ENCODE results near the gene ABI3BP.
"Not testable (repeated sequence)": the region's sequence is repeated elsewhere in the genome, so short reads cannot be mapped to it uniquely, and the experiment has no call there.

The ABI3BP gene

DNA sequence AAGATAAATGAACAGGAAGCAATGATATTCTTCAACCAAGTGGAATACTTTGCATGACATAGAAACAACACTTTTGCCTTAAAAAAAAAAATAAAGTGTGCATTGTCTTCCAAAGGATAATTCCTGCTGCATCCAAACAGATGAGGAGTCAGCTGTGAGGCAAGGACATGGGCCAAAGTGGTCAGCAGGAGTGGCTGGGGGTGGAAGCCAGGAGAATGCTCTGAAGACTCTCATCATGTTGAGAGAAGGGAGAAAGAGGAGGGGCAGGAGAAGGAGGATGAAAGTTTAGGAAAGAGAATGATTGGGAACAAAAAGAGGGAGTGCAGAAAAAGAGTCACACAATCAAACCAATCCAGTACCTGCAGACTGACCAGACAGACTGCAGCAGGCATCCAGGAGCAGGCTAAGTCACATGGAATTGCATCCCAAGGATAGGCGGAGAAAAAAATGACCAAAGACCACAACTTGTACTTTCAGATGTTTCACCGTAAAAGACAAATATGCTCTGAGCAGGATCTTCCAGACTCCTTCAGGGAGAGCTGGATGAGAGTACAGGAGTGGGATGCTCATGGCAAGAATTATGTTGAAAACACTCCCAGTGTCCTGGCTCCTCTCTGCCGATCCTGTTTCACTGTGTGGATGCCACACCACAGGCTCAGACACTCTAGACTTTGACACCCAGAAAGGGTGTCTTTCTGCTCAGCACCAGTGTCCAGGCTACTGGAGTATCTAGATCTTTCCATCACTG, 11.9 kb downstream of the ABI3BP start:
- no peak for DNase-seq (ENCODE audit: low spot score)

DNA sequence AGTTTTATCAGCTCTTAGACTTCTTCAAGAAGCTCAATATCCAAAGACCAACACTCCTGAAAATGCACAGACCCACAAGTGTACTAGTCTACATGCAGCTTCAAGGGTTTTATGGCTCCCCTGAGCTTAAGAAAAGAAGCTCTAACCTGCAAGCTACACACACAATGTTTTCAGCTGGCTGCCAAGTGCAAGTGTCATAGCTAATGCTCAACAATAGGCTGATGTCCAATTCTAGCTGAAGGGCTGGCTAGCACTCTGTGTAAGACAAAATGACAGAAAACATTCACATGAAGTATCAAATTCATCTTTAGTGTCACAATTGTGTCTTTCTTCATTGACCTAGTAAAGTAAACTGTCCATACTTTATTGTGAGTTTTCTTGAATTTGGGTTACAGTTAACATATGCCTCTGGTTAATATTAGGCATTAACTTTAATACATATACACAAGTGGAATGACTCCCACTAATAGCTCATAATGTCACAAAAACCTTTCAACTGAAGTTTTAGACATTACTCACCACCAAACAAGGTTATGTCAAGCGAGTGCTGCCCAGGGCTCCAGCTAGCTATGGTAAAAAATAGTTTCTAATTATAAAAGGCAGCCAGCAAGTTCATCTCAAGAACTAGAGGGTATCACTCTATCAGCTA, 15.1 kb downstream of the ABI3BP start:
- DNase-seq (ENCODE audit: low spot score) = no peak

DNA sequence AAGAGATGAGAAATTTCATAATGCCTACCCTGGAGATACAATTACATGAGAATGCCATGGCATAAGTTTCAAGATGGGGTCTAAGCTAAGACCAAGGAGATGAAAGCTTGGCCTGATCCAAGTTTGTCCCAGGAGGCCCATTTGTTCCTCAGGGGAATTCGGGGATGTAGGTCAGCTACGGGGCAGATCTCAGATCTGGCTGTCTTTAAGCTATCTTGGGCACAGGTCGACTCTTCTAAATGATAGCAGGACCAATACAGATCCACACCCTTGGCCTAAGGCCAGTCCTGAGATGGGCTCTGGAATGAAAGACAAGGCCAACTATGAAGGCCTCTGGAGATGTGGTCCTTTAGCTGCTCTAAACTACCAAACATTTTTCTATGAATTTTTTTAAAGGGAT, 16.6 kb downstream of the ABI3BP start:
- DNase-seq (ENCODE audit: low spot score) = no peak

DNA sequence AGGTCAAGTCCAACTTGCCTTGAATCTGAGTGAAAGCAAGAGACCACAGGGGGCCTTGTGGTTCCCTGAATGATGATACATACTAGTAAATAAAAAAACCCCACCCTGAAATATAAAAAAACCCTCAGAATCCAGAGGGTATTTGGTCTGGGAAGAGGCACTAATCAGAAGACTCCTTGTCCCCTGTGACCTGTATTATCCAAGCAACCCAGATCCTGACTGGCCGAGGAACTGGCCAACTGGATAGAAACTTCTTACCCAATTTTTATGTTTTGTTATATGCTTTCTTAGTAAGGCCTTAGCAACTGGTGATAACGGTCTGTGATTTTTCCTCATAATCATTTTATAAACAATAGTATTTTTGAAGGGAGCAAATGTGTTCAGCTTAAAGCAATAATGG, 17.5 kb downstream of the ABI3BP start:
- DNase-seq (ENCODE audit: low spot score) = no peak

DNA sequence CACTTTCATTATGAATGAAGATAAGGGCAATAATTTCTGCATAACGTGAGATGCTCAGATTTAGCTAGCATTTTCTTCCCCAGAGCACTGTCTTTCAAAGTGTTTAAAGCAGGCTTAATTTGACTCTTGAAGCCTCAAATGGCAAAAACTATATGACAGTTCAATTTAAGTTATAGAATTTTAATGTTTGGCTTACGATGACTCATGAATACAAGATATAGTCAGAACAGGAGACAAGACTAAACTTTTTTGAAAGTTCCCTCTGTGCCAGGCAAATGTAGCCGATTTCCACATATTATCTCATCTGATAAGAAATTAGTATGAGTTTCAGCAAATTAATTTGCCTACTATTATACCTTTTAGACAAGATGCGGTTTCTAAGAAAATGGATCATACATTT, 19.6 kb downstream of the ABI3BP start:
- DNase-seq (ENCODE audit: low spot score) = no peak

DNA sequence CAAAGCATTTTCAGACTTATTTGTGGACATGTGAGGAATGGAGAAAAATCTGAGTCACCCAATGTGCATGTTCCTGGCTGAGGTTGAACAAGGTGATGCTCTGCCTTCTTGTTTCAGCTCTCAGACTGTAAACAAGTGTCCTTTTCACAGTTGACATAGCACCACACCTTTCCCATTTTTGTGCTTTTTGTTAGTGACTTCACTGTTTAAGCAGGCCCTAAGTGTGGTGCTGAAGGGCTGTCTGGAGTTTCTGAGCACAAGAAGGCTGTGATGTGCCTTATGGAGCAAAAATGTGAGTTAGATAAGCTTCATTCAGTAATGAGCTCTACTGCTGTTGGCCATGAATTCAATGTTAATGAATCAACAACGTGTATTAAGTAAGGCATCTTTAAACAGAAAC, 20.4 kb downstream of the ABI3BP start:
- DNase-seq (ENCODE audit: low spot score) = no peak

DNA sequence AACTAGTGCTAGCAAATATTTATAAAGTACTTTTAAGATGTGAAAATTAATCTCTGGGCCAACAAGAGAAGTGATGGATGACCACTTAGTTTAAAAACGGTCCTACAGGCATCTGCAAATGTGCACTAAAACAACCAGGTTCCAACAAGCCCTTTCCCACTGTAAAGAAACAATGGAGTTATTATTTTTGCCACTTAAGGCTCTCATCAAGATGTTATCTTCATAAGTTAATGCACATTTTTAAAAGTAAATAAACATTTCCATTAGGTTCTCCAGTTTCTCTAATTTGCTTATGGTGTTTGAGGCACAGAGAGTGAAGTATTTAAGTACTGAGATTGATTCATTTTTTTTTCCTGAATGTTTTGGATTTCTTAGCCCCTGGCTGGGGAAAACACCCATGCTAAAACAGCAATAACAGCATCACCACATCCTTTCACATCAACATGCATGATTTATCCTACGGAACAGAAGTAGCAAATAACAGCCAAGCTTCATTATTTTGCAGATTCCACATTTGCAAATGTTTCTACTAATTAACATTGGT, 20.8 kb downstream of the ABI3BP start:
- no peak for DNase-seq (ENCODE audit: low spot score)

DNA sequence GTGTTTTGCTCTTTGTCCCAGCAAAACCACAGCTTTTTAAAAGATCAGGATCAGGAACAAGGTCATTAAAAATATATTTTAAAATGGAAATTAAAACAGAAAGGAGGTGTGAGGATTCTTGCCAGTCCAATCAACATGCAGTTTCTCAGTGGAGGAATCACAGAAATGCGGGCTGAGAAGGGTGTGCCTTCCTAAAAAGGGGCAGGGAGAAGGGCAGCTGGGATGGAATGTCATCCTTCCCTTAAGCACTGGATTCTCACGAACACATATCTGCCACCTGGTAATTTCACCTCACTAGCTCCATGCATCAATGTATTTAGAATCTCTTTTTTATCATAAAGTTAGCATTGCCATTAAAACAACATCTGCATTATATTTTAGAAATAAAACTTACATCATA, 21.4 kb downstream of the ABI3BP start:
- peak; percentile 14 for DNase-seq (ENCODE audit: low spot score)

DNA sequence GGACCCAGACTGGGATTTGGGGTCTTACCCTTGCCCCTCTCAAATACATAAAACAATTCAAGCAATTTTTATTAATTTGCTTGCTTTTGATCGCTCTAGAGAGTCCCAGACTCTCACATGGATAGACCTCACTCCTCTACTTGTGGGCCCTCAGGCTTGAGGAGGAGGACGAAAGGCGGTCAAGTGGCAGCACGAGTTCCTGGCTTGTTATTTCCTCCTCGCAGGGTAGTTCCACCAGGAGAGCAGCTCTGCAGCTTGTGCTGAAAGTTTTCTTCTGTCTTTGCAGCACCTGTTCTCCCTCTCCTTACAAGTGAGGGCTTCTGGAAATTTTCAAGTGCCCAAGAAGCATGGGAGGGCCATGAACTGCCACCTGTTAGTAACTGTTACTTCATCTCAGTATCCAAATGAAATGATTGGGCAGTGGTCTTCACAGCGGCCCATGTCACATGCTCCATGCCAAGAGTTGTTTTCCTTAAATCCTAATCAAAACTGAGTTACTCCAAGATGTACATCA, 22.7 kb downstream of the ABI3BP start:
- DNase-seq (ENCODE audit: low spot score) = no peak

DNA sequence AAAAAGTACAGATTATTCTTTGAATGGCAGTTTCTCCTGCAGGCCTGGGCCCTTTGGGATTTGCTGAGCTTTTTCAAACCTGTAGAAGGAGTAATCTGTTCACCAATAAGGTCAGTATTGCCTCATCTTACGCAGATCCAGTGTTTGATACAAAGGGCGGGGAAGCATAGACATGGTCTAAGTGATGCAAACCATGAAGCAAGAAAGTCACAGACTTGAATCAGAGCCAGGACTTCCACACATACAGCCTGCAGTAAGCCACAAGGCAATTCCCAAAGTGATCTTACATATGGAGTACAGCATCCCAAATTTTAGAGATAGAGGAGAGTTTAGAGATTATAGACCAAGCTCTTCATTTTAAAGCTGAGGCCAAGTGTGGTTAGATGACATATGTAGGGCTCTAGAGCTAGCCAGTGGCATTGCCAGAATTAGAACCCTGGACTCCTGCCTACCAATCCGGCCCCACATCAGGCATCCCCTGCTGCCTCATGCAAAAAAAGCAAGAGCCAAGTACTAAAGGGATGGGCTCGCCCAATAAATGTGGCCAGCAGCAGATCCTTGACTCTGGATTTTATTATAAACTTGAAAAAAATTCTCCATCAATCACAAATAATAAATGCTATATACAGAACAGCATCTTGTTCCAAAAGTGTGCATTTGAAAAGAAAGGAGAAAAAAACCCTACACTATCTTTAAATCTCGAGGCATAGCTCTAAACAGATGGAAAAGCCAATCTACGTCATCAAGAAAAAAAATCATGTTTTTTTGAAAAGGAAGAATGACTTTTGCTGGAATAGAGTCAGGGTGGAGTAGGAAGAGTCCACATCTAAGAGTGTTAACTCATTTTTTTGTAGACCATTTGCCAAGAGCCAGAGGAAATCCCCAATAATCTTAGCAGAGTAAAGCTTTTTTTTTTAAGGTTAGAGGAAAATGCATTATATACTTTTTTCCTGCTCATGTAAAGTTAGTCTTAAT, 24.0 kb downstream of the ABI3BP start:
- no peak for DNase-seq (ENCODE audit: low spot score)

DNA sequence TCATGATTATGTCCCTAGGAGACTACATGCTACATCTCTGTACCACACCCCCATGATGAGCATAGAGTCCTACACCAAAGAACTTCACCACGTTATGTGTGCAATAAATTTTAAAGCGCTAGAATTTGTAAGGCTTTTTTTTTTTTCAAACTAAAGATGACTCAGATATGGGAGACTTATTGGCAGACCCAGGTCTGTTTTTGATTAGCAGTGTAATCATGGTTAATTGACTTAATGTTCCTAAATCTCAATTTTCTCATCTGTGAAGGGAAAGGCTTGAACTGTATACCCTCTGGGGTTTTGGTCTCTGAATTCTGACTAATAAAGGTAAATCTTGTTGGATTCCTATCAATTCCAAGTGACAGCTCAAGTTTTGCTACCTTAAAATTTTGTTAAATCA, 26.4 kb downstream of the ABI3BP start:
- no peak for DNase-seq (ENCODE audit: low spot score)

DNA sequence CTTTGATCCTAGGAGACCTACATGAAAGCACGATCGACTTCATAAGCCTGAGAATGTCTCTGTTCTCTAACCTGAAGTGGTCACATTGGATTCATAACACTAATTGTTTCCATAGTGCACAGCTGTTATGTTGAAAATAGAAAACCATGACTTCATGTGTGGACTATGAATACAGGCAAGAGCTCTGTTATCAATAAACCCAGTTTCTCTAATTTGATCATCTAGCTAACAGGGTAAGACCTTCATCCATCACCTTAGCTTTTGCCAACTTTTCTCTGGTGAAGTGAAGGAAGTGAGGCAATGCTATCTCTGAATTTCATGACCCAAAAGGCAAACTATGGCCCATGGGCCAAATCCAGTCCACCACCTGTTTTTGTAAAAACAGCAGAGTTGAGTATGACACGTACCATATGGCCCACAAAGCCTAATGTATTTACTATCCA, 27.2 kb downstream of the ABI3BP start:
- DNase-seq (ENCODE audit: low spot score) = no peak

DNA sequence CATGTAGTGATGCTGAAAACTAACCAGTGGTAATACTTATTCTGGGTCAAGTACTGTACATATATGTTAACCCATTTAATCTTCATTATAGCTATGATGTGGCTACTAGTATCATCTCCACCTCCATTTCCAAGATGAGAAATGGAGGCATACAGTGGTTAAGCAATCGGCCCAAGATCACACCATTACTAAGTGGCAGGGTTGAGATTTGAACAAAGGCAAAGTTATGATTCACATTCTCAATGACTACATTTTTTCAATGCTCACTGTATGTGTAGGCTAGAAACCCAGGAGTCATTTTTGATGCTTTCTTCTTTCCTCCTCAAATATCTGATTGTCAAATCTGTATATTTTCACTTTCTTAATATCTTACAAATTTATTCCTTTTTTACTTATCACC, 30.2 kb downstream of the ABI3BP start:
- DNase-seq (ENCODE audit: low spot score) = no peak

DNA sequence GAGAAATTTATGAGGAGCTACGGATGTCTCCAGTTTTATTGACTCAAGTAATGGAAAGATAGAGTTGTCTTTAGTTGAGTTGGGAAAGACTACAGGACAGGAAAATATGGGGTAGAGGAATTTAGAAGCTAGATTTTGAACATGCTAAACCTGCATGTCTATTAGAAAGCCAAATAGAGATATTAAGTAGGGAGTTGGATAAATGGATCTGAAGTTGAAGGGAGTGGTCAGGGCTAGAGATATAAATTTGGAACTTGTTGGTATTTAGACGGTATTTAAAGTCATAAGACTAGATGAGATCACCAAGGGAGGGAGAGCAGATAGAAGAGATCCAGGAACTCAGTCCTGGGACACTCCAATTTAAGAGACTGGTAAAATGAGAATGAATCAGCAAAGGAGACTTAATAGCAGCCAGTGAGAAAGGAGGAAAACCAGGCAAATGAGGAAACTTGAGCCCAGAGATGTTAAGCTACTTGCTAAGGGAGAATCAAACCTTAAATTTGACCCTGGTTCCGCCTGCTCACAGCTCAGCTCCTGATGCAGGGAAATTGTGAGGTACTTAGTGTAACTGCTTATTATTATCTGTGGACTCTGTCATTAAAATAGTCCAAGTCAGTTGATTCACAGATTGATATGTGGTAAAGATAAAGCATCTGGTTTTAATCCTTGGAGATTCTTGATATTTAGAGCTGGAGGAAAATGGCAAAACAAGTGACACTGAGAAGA, 35.8 kb downstream of the ABI3BP start:
- DNase-seq (ENCODE audit: low spot score) = no peak

DNA sequence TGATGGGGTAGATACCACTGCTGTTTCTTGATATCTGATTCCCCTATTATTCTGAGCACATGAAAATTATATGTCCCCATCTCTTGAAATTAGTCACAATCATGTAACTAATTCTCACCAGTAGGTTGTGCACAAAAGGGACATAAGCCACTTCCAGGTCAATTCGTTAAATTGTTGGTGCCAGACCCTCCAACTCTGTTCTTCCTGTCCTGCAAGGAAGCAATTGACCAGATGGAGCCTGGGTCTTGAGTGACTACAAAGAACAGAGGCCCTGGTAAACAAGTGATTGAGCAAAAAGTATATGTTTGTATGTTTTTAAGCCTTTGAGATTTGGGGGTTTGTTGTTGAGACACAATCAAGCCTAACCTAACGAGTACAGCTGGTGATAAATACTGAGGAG, 36.9 kb downstream of the ABI3BP start:
- DNase-seq (ENCODE audit: low spot score) = no peak

DNA sequence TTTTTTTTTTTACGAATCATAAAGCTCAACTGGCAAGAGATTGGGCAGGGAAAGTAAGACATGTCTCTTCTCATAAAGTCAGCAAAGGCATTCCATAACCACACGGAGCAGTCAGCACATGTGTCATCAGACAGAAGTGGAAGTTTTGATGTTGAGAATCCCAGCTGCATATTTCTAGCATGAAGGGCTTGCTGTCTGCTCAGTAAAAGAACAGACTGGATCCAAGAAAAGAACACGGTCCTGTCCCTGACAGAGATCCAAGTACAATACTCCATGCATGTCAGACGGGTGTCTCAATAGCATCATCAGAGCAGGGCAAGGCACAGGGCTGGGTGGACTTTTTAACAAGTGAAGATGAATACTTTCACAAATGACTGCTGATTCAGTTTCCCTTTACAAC, 38.2 kb downstream of the ABI3BP start:
- DNase-seq (ENCODE audit: low spot score) = no peak

DNA sequence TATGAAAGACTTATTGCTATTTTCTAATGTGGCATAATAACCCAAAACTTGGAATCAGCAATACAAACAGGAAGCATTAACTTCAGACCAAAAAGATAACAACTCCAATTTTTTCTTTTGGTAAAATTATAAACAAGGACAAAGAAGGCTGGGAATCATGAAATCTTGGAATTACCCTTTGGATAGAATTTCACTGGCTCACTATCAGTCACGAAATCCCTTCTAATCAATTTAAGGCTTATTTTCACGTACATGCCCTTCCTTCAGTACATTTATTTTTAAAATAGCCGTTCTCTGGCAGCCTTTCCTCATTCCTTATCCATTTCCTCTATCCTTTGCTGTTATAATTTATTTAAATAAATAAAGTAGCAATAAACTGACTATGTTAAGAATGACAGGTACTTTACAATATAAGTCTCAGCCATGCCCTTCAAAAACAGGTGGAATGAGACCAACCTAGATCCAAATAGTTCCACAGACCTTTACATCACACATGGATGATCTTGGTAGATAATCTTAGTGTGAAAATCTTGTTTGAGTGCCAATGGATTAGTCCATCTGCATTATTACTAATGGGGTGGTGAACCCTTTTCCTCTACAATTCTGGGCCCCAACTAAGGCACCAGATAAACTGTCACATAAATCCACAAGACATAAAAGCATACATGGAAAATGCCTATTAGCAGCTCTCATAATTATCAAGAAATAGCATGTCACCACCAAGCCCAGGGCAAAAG, 38.9 kb downstream of the ABI3BP start:
- no peak for DNase-seq (ENCODE audit: low spot score)

DNA sequence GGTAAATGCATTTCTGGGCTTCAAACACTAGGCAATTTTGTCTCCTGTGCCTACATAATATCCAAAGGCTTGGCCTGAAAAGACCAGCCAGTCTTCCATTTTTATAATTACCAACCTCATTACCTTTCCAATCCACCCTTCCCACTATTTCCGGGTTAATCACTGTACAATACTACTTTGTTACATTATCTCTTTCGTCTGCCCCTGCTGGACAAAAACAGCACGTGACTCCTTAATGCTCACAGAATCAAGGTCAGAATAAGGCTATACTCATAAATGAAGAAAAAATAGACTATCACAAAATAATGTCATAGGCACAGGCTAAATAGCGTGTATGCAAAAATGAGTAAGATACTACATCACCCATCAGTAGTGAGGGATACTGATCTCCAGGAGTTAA, 40.1 kb downstream of the ABI3BP start:
- no peak for DNase-seq (ENCODE audit: low spot score)

DNA sequence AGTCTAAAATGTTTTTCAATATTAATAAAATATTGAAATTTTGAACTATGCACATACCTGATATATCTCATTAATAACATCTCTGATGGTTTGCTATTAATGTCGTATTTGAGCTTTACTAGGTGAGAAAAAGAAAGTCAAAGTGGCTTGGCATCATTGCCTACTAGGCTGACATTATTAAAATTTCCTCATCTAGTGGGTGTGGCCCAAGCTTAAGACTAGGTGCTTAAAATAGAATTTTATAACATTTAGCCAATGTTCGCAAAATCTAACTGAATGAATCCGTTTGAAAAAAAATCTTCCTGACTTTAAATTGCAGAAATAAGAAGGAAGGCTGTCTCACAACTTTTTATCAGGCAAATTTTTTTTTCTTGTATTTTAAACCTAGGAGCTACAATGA, 46.1 kb downstream of the ABI3BP start:
- DNase-seq (ENCODE audit: low spot score) = no peak

DNA sequence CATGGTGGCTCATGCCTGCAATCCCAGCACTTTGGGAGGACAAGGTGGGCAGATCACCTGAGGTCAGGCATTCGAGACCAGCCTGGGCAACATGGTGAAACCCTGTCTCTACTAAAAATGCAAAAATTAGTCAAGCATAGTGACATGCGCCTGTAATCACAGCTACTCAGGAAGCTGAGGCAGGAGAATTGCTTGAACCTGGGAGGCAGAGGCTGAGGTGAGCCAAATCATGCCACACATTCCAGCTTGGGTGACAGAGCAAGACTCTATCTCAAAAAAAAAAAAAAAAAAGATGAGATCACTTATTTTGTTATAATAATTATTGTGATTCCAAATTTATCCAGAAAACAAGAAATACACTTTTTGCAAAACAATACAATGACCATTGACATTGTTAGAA, 47.1 kb downstream of the ABI3BP start:
- not testable (repeated sequence) for DNase-seq (ENCODE audit: low spot score)

DNA sequence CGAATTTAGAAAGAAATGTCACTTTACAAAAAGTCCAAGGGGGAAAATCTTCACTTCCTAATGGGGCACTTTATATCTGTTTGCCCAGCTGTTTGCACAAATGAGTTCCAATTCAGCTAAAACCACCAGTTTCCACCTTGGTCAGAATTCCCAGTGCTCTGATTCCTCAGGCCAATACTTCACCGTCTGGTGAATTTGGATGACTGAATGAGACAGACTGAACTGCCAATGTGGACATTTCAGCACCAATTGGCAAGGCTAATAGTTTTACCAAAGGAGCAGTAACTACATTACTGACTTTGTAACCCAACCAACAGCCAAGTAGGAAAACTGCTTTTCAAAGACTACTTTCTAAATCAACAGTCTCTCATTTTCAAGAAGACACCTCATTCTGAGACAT, 51.8 kb downstream of the ABI3BP start:
- no peak for DNase-seq (ENCODE audit: low spot score)

Data from iPS-NIHi11 (cell line).